ENCODE results near the gene SIRT7. TPM values are rescaled to one million over a fixed set of nuclear protein-coding genes. Genes with fewer than 3 reads are reported as not detected.

SIRT7 gene
- total RNA-seq, 2 donors from 2014 or later = 42.2 to 44.2 TPM

DNA sequence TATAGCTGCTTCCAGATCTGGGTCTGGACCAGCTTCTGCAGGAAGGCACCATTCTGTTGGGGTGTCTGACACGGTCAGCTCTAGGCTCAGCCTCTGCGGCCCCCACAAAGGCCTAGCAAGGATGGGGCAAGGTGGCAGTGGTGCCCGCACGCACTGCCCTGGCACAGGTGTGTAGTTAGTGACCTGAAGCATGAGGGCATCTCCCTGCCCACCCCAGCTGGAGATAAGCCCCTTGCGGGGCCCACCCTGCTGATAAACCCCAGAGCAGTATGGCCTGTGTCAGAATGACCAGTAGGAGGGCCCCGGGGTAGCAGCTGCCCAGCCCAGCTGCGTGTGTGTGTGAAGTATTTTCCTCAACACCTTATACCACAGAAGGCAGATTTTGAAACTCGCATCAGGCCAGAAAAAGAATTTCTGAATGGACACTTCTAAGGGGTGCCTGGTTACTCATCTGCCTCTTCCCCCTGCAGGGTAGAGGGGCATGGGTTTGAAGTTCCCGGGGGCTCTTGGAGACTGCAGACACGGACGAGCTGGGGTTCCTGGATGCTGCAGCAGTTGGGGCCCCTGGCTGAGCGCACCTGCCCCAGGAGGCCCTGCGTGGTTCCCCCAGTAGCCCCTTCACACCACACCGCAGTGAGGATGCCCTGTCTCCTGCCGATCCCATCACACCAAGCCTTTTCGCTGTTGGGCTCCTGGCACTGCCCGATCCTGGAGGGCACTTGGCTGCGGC lies 51.4 kb downstream of the SIRT7 start:
- no peak overlapping the region for H3K4me3 Mint-ChIP-seq
- peak overlapping the region; percentile 63 for H3K27ac Mint-ChIP-seq
- peaks cover 52% of the 10 kb centered on the region for H3K4me1 Mint-ChIP-seq (ENCODE audit: low read depth)
- H3K36me3 Mint-ChIP-seq (ENCODE audit: insufficient read depth in 2 of 2) = peaks cover 10 to 17% of the 10 kb centered on the region in 2 donors
- H3K27me3 Mint-ChIP-seq (ENCODE audit: low read depth) = no peaks in the 10 kb centered on the region
- DNase-seq = no peak
- no peak for ATAC-seq (replicated peaks in 1 of 2)
- no peaks in the 10 kb centered on the region for H3K9me3 Mint-ChIP-seq

- DNase-seq (peak in 1 of 2 donors; percentile 32), ATAC-seq (replicated peaks in 1 of 2) (no peak)
- Mint-ChIP-seq H3K4me3 (peak overlapping the region in 1 of 2 donors; percentile 12), H3K27ac (peak overlapping the region; percentile 3), H3K27me3 (ENCODE audit: low read depth) (no peaks in the 10 kb centered on the region), H3K36me3 (ENCODE audit: insufficient read depth in 2 of 2) (peaks cover 10 to 16% of the 10 kb centered on the region in 2 donors), H3K9me3 (no peaks in the 10 kb centered on the region), H3K4me1 (ENCODE audit: low read depth) (peaks cover 53% of the 10 kb centered on the region)
Measured at GRCh38 chr17:81865733-81866439, 52.1 kb downstream of the SIRT7 start.

- DNase-seq = no peak
- peak overlapping the region; percentile 25 for H3K27ac Mint-ChIP-seq
- peaks cover 14 to 16% of the 10 kb centered on the region in 2 donors for H3K36me3 Mint-ChIP-seq (ENCODE audit: insufficient read depth in 2 of 2)
- H3K4me3 Mint-ChIP-seq = peak overlapping the region in 1 of 2 donors; percentile 12
- no peaks in the 10 kb centered on the region for H3K27me3 Mint-ChIP-seq (ENCODE audit: low read depth)
- no peaks in the 10 kb centered on the region for H3K9me3 Mint-ChIP-seq
- no peak for ATAC-seq (replicated peaks in 1 of 2)
- peaks cover 53% of the 10 kb centered on the region for H3K4me1 Mint-ChIP-seq (ENCODE audit: low read depth)
Measured at GRCh38 chr17:81865358-81865732, 52.6 kb downstream of the SIRT7 start.

DNA sequence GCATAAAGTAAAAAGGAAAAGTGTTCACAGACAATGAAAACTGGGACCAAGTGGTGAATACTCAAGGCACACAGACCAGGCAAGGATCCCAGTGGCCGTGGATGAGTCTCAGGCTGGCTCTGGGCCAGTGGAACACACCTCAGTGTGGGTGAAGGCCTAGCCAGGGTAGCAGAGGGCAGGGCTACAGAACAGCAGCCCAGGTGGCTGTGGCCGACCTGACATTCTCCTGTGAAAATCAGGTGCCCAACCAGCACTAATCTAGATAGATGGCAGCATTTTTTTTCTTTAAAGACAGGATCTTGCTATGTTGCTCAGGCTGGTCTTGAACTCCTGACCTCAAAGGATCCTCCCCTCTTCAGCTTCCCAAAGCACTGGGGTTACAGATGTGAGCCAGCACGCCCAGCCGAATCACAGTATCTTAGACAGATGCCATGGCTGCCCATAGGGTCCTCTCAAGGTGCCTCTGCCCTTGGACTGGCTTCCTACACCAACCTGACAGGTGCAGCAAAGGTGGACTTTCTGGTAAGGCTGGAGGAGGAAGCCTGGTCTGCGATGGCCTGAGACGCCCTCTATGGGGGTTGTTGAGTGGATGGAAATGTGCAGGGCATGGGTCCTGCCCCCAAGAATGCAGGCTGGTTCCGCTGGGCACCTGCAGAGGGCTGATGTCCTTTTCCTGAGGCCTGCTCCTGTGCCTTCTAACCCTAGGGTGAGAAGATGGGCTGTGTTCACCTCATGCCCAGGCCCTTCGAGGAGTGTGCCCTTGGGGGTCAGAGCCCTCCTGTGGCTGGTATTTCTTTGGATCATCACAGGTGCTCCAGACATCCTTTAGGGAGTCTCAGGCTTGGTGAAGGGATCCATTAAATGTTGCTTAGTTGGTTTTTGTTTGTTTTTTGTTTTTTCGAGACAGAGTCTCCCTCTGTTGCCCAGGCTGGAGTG lies 53.9 kb downstream of the SIRT7 start:
- Mint-ChIP-seq H3K36me3 (ENCODE audit: insufficient read depth in 2 of 2) (peaks cover 13 to 16% of the 10 kb centered on the region in 2 donors), H3K27me3 (ENCODE audit: low read depth) (no peaks in the 10 kb centered on the region), H3K9me3 (no peaks in the 10 kb centered on the region), H3K4me1 (ENCODE audit: low read depth) (peaks cover 49% of the 10 kb centered on the region), H3K4me3 (peak overlapping the region in 1 of 2 donors; percentile 90), H3K27ac (peak overlapping the region; percentile 97)
- ATAC-seq (replicated peaks in 1 of 2) (no peak), DNase-seq (no peak)

GRCh38 chr17:81863123-81863675 lies 54.8 kb downstream of the SIRT7 start:
- H3K36me3 Mint-ChIP-seq (ENCODE audit: insufficient read depth in 2 of 2) = peaks cover 13 to 16% of the 10 kb centered on the region in 2 donors
- H3K27me3 Mint-ChIP-seq (ENCODE audit: low read depth) = no peaks in the 10 kb centered on the region
- DNase-seq (no peak), ATAC-seq (replicated peaks in 1 of 2) (no peak)
- peak overlapping the region; percentile 97 for H3K27ac Mint-ChIP-seq
- peak overlapping the region; percentile 78 to 90 for H3K4me3 Mint-ChIP-seq
- peaks cover 54% of the 10 kb centered on the region for H3K4me1 Mint-ChIP-seq (ENCODE audit: low read depth)
- H3K9me3 Mint-ChIP-seq = no peaks in the 10 kb centered on the region

Other genes with a start within 250 kb of the SIRT7 start
- 10 to 100 TPM; 33.0 to 45.3 TPM for gene ARL16, start 234.4 kb downstream of the SIRT7 start, total RNA-seq
- 10 to 100 TPM; 95.5 to 96.0 TPM for gene HGS, start 234.2 kb downstream of the SIRT7 start, total RNA-seq
- gene MRPL12, start 214.8 kb downstream of the SIRT7 start, total RNA-seq = 10 to 100 TPM; 49.1 to 64.7 TPM
- gene SLC25A10, start 205.9 kb downstream of the SIRT7 start, total RNA-seq = 10 to 100 TPM in 1 of 2 donors, 1 to 10 TPM in 1; 9.2 to 11.3 TPM
- under 1 TPM in 1 of 2 donors, not detected in 1; 0.17 TPM for gene GCGR, start 114.0 kb downstream of the SIRT7 start, total RNA-seq
- gene MCRIP1, start 84.9 kb downstream of the SIRT7 start, total RNA-seq = 10 to 100 TPM; 61.9 to 77.2 TPM
- not detected for gene PPP1R27, start 83.1 kb downstream of the SIRT7 start, total RNA-seq
- gene P4HB, start 57.6 kb downstream of the SIRT7 start, total RNA-seq = 100 to 1,000 TPM; 430 to 436 TPM
- gene ARHGDIA, start 46.8 kb downstream of the SIRT7 start, total RNA-seq = 100 to 1,000 TPM; 369 to 410 TPM
- 100 to 1,000 TPM in 1 of 2 donors, 10 to 100 TPM in 1; 95.9 to 122 TPM for gene ALYREF, start 26.6 kb downstream of the SIRT7 start, total RNA-seq
- gene ANAPC11, start 26.5 kb downstream of the SIRT7 start, total RNA-seq = 100 to 1,000 TPM in 1 of 2 donors, 10 to 100 TPM in 1; 78.5 to 106 TPM
- under 1 TPM in 1 of 2 donors, not detected in 1; 0.19 TPM for gene NPB, start 15.9 kb downstream of the SIRT7 start, total RNA-seq
- 10 to 100 TPM; 13.9 to 14.2 TPM for gene PCYT2, start 6.8 kb downstream of the SIRT7 start, total RNA-seq
- gene MAFG, start 9.6 kb upstream of the SIRT7 start, total RNA-seq = 10 to 100 TPM; 41.5 to 44.7 TPM
- 100 to 1,000 TPM; 141 to 178 TPM for gene PYCR1, start 19.1 kb upstream of the SIRT7 start, total RNA-seq
- not detected for gene MYADML2, start 29.1 kb upstream of the SIRT7 start, total RNA-seq
- gene NOTUM, start 43.0 kb upstream of the SIRT7 start, total RNA-seq = 1 to 10 TPM in 1 of 2 donors, under 1 TPM in 1; 0.76 to 1.4 TPM
- gene ASPSCR1, start 59.5 kb upstream of the SIRT7 start, total RNA-seq = 10 to 100 TPM; 32.0 to 34.2 TPM
- gene CENPX, start 104.7 kb upstream of the SIRT7 start, total RNA-seq = 10 to 100 TPM; 32.2 to 44.0 TPM
- 10 to 100 TPM; 11.8 to 15.4 TPM for gene LRRC45, start 105.1 kb upstream of the SIRT7 start, total RNA-seq
- gene RAC3, start 113.5 kb upstream of the SIRT7 start, total RNA-seq = 10 to 100 TPM in 1 of 2 donors, 1 to 10 TPM in 1; 8.5 to 13.1 TPM
- gene DCXR, start 119.5 kb upstream of the SIRT7 start, total RNA-seq = 100 to 1,000 TPM; 114 to 125 TPM
- 10 to 100 TPM; 31.0 to 42.2 TPM for gene RFNG, start 133.6 kb upstream of the SIRT7 start, total RNA-seq
- gene GPS1, start 133.7 kb upstream of the SIRT7 start, total RNA-seq = 10 to 100 TPM; 55.1 to 73.5 TPM
- 100 to 1,000 TPM; 109 to 121 TPM for gene DUS1L, start 147.6 kb upstream of the SIRT7 start, total RNA-seq
- gene FASN, start 180.1 kb upstream of the SIRT7 start, total RNA-seq = 10 to 100 TPM; 90.5 to 91.2 TPM